ENCODE data around the gene SOCS3. TPM values are rescaled to one million over a fixed set of nuclear protein-coding genes. Genes with fewer than 3 reads are reported as not detected.

Gene SOCS3
- total and polyA plus RNA-seq, 10 of the 15 experiments (the other 5 are each of a cell fraction or from before 2014, with no cell fraction given): 0.05 to 3.9 (median 1.0) TPM

- TF ChIP-seq SUZ12 (IDR thresholded peaks at IDR 0.05; ENCODE audit: unreplicated experiment): no peak
- peak; percentile 98 for TF ChIP-seq NBN (IDR thresholded peaks at IDR 0.05)
- peak; percentile 92 for TF ChIP-seq GATAD2B (conservative IDR thresholded peaks at IDR 0.05; ENCODE audit: low read depth)
- peak; percentile 94 for TF ChIP-seq IRF4 (IDR thresholded peaks at IDR 0.05; ENCODE audit: low read depth, low read length)
- TF ChIP-seq EED (IDR thresholded peaks at IDR 0.05; ENCODE audit: low read depth): peak; percentile 87
- TF ChIP-seq CREB1 (IDR thresholded peaks at IDR 0.05; ENCODE audit: low read depth): peak; percentile 97
- TF ChIP-seq CEBPB (IDR thresholded peaks at IDR 0.05; ENCODE audit: borderline replicate concordance in 1 of 2, low read depth in 2 of 2, low read length in 2 of 2): no peak
- TF ChIP-seq ZNF592 (IDR thresholded peaks at IDR 0.05): peak; percentile 96; the same call in 1 of the 2 replicates
- peak; percentile 96 for TF ChIP-seq SKIL (IDR thresholded peaks at IDR 0.05; ENCODE audit: low read depth, poor library complexity, severe bottlenecking)
- TF ChIP-seq DPF2 (IDR thresholded peaks at IDR 0.05): peak; percentile 87
- peak; percentile 49; the same call in 1 of the 2 replicates for TF ChIP-seq RAD21 (IDR thresholded peaks at IDR 0.05; ENCODE audit: insufficient read depth, low read depth, low read length)
- peak; percentile 81 for TF ChIP-seq PKNOX1 (IDR thresholded peaks at IDR 0.05)
- TF ChIP-seq MTA2 (IDR thresholded peaks at IDR 0.05; ENCODE audit: low read depth): peak; percentile 95
- TF ChIP-seq TCF12 (IDR thresholded peaks at IDR 0.05; ENCODE audit: low read depth, low read length): no peak; the same call in 1 of the 2 replicates
- no peak for TF ChIP-seq MYC (IDR thresholded peaks at IDR 0.05; ENCODE audit: insufficient read depth, insufficient read length, insufficient replicate concordance, low read length, severe bottlenecking)
- 0 out of 2 replicates have a peak, but pooled peaks have one; percentile 31 for TF ChIP-seq STAT1 (conservative IDR thresholded peaks at IDR 0.05)
- peak; percentile 82 for TF ChIP-seq RELA (IDR thresholded peaks at IDR 0.05; ENCODE audit: borderline replicate concordance, partially characterized antibody)
- peak; percentile 92 for TF ChIP-seq NR2C1 (IDR thresholded peaks at IDR 0.05)
- TF ChIP-seq SREBF1 (IDR thresholded peaks at IDR 0.05; ENCODE audit: low read length): no peak
Observed at GRCh38 chr17:78356101-78356713, 3.7 kb downstream of the SOCS3 start (continued).
